ENCODE results near the gene TOX2.

The TOX2 gene

GRCh38 chr20:43955750-43956191 lies 41.1 kb downstream of the TOX2 start:
- Histone ChIP-seq H3K9ac (ENCODE audit: low read length) (no peak overlapping the region), H3K36me3 (ENCODE audit: control insufficient read depth, insufficient read depth, low read length) (no peaks in the 10 kb centered on the region), H3K4me1 (ENCODE audit: control insufficient read depth, insufficient read depth, low read length) (peaks cover 53% of the 10 kb centered on the region), H3K4me3 (ENCODE audit: low read length) (no peak overlapping the region), H3K27me3 (ENCODE audit: control insufficient read depth, insufficient read depth, low read length) (no peaks in the 10 kb centered on the region), H3K9me3 (ENCODE audit: control insufficient read depth, low read length) (no peaks in the 10 kb centered on the region)

GRCh38 chr20:43957392-43957791 lies 42.7 kb downstream of the TOX2 start:
- Histone ChIP-seq H3K36me3 (ENCODE audit: control insufficient read depth, insufficient read depth, low read length) (no peaks in the 10 kb centered on the region), H3K9me3 (ENCODE audit: control insufficient read depth, low read length) (no peaks in the 10 kb centered on the region), H3K27me3 (ENCODE audit: control insufficient read depth, insufficient read depth, low read length) (no peaks in the 10 kb centered on the region), H3K4me1 (ENCODE audit: control insufficient read depth, insufficient read depth, low read length) (peaks cover 47% of the 10 kb centered on the region), H3K9ac (ENCODE audit: low read length) (no peak overlapping the region), H3K4me3 (ENCODE audit: low read length) (no peak overlapping the region)

- no peak overlapping the region for H3K9ac ChIP-seq (ENCODE audit: low read length)
- H3K9me3 ChIP-seq (ENCODE audit: control insufficient read depth, low read length), result no peaks in the 10 kb centered on the region
- no peaks in the 10 kb centered on the region for H3K36me3 ChIP-seq (ENCODE audit: control insufficient read depth, insufficient read depth, low read length)
- H3K27me3 ChIP-seq (ENCODE audit: control insufficient read depth, insufficient read depth, low read length), result no peaks in the 10 kb centered on the region
- no peak overlapping the region for H3K4me3 ChIP-seq (ENCODE audit: low read length)
- H3K4me1 ChIP-seq (ENCODE audit: control insufficient read depth, insufficient read depth, low read length), result peaks cover 49% of the 10 kb centered on the region
Measured at GRCh38 chr20:43958626-43959025, 44.0 kb downstream of the TOX2 start.

- H3K27me3 ChIP-seq (ENCODE audit: control insufficient read depth, insufficient read depth, low read length), result no peaks in the 10 kb centered on the region
- no peaks in the 10 kb centered on the region for H3K9me3 ChIP-seq (ENCODE audit: control insufficient read depth, low read length)
- H3K36me3 ChIP-seq (ENCODE audit: control insufficient read depth, insufficient read depth, low read length), result no peaks in the 10 kb centered on the region
- H3K4me1 ChIP-seq (ENCODE audit: control insufficient read depth, insufficient read depth, low read length), result peaks cover 48% of the 10 kb centered on the region
- H3K9ac ChIP-seq (ENCODE audit: low read length), result no peak overlapping the region
- H3K4me3 ChIP-seq (ENCODE audit: low read length), result no peak overlapping the region
Measured at GRCh38 chr20:43959079-43959919, 44.6 kb downstream of the TOX2 start.

- H3K4me1 ChIP-seq (ENCODE audit: control insufficient read depth, insufficient read depth, low read length), result peaks cover 48% of the 10 kb centered on the region
- H3K9me3 ChIP-seq (ENCODE audit: control insufficient read depth, low read length), result no peaks in the 10 kb centered on the region
- no peak overlapping the region for H3K4me3 ChIP-seq (ENCODE audit: low read length)
- no peak overlapping the region for H3K9ac ChIP-seq (ENCODE audit: low read length)
- no peaks in the 10 kb centered on the region for H3K36me3 ChIP-seq (ENCODE audit: control insufficient read depth, insufficient read depth, low read length)
- H3K27me3 ChIP-seq (ENCODE audit: control insufficient read depth, insufficient read depth, low read length), result no peaks in the 10 kb centered on the region
Measured at GRCh38 chr20:43959920-43960227, 45.2 kb downstream of the TOX2 start.

GRCh38 chr20:43960231-43960630 lies 45.6 kb downstream of the TOX2 start:
- no peak overlapping the region for H3K9ac ChIP-seq (ENCODE audit: low read length)
- H3K4me1 ChIP-seq (ENCODE audit: control insufficient read depth, insufficient read depth, low read length), result peaks cover 46% of the 10 kb centered on the region
- no peaks in the 10 kb centered on the region for H3K27me3 ChIP-seq (ENCODE audit: control insufficient read depth, insufficient read depth, low read length)
- no peaks in the 10 kb centered on the region for H3K9me3 ChIP-seq (ENCODE audit: control insufficient read depth, low read length)
- H3K4me3 ChIP-seq (ENCODE audit: low read length), result no peak overlapping the region
- no peaks in the 10 kb centered on the region for H3K36me3 ChIP-seq (ENCODE audit: control insufficient read depth, insufficient read depth, low read length)

- H3K27me3 ChIP-seq (ENCODE audit: control insufficient read depth, insufficient read depth, low read length), result no peaks in the 10 kb centered on the region
Measured at GRCh38 chr20:43961116-43961515, 46.5 kb downstream of the TOX2 start.

GRCh38 chr20:43961541-43962471 lies 47.2 kb downstream of the TOX2 start:
- no peaks in the 10 kb centered on the region for H3K27me3 ChIP-seq (ENCODE audit: control insufficient read depth, insufficient read depth, low read length)
- H3K9me3 ChIP-seq (ENCODE audit: control insufficient read depth, low read length), result no peaks in the 10 kb centered on the region
- no peak overlapping the region for H3K9ac ChIP-seq (ENCODE audit: low read length)
- no peaks in the 10 kb centered on the region for H3K36me3 ChIP-seq (ENCODE audit: control insufficient read depth, insufficient read depth, low read length)
- no peak overlapping the region for H3K4me3 ChIP-seq (ENCODE audit: low read length)
- H3K4me1 ChIP-seq (ENCODE audit: control insufficient read depth, insufficient read depth, low read length), result peaks cover 37% of the 10 kb centered on the region

More at GRCh38 chr20:43961116-43961515, 46.5 kb downstream of the TOX2 start:
- no peak overlapping the region for H3K9ac ChIP-seq (ENCODE audit: low read length)
- H3K4me1 ChIP-seq (ENCODE audit: control insufficient read depth, insufficient read depth, low read length), result peaks cover 37% of the 10 kb centered on the region
- no peak overlapping the region for H3K4me3 ChIP-seq (ENCODE audit: low read length)
- H3K9me3 ChIP-seq (ENCODE audit: control insufficient read depth, low read length), result no peaks in the 10 kb centered on the region
- H3K36me3 ChIP-seq (ENCODE audit: control insufficient read depth, insufficient read depth, low read length), result no peaks in the 10 kb centered on the region

GRCh38 chr20:43962530-43962929 lies 47.9 kb downstream of the TOX2 start:
- Histone ChIP-seq H3K4me1 (ENCODE audit: control insufficient read depth, insufficient read depth, low read length) (peaks cover 37% of the 10 kb centered on the region), H3K9me3 (ENCODE audit: control insufficient read depth, low read length) (no peaks in the 10 kb centered on the region), H3K9ac (ENCODE audit: low read length) (no peak overlapping the region), H3K27me3 (ENCODE audit: control insufficient read depth, insufficient read depth, low read length) (no peaks in the 10 kb centered on the region), H3K4me3 (ENCODE audit: low read length) (no peak overlapping the region), H3K36me3 (ENCODE audit: control insufficient read depth, insufficient read depth, low read length) (no peaks in the 10 kb centered on the region)

GRCh38 chr20:43963233-43963632 lies 48.6 kb downstream of the TOX2 start:
- peaks cover 30% of the 10 kb centered on the region for H3K4me1 ChIP-seq (ENCODE audit: control insufficient read depth, insufficient read depth, low read length)
- no peaks in the 10 kb centered on the region for H3K27me3 ChIP-seq (ENCODE audit: control insufficient read depth, insufficient read depth, low read length)
- H3K4me3 ChIP-seq (ENCODE audit: low read length), result no peak overlapping the region
- H3K9ac ChIP-seq (ENCODE audit: low read length), result no peak overlapping the region
- no peaks in the 10 kb centered on the region for H3K36me3 ChIP-seq (ENCODE audit: control insufficient read depth, insufficient read depth, low read length)
- H3K9me3 ChIP-seq (ENCODE audit: control insufficient read depth, low read length), result no peaks in the 10 kb centered on the region

- no peaks in the 10 kb centered on the region for H3K9me3 ChIP-seq (ENCODE audit: control insufficient read depth, low read length)
- no peak overlapping the region for H3K9ac ChIP-seq (ENCODE audit: low read length)
- no peaks in the 10 kb centered on the region for H3K36me3 ChIP-seq (ENCODE audit: control insufficient read depth, insufficient read depth, low read length)
- H3K4me1 ChIP-seq (ENCODE audit: control insufficient read depth, insufficient read depth, low read length), result peaks cover 21% of the 10 kb centered on the region
- no peaks in the 10 kb centered on the region for H3K27me3 ChIP-seq (ENCODE audit: control insufficient read depth, insufficient read depth, low read length)
- no peak overlapping the region for H3K4me3 ChIP-seq (ENCODE audit: low read length)
Measured at GRCh38 chr20:43963872-43964791, 49.5 kb downstream of the TOX2 start.

Measured in mucosa of stomach (tissue), 1 donor.